GM23338 (cell line): ENCODE measurements around the gene VPS8. TPM values are rescaled to one million over a fixed set of nuclear protein-coding genes. Genes with fewer than 3 reads are reported as not detected.

Experiments
- ATAC-seq: fragments of 200-7000 bp; cut with Tn5 transposase; 3 replicates; pipeline ENCODE4 v1.9.1; 2020
- DNase-seq: peaks from one replicate; pipeline ENCODE4 v3.0.0-alpha.2; 2015; ENCODE audit warnings: low spot score
- H2AFZ ChIP-seq: fragments of 200-600 bp; sonication (generic); 2 replicates; pipeline ENCODE4 v1.8.0; 2016; ENCODE audit warnings: antibody characterized with exemption, mild to moderate bottlenecking, moderate library complexity
- H3F3A ChIP-seq: fragments of 200-600 bp; sonication (generic); replicated peaks from 2 replicates; pipeline ENCODE4 v1.8.0; 2017; ENCODE audit warnings: antibody characterized with exemption, mixed run types, low read depth
- H3K27ac ChIP-seq: fragments of 200-600 bp; sonication (generic); 2 replicates; pipeline ENCODE4 v1.6.1; 2016; ENCODE audit warnings: low read depth
- H3K27me3 ChIP-seq: fragments of 200-600 bp; sonication (generic); 2 replicates; pipeline ENCODE4 v1.8.0; 2016; ENCODE audit warnings: mild to moderate bottlenecking, mixed run types, moderate library complexity; ENCODE audit not compliant: insufficient read depth
- H3K36me3 ChIP-seq: fragments of 200-600 bp; sonication (generic); 2 replicates; pipeline ENCODE4 v1.8.0; 2016; ENCODE audit warnings: mild to moderate bottlenecking; ENCODE audit not compliant: insufficient read depth
- H3K4me1 ChIP-seq: fragments of 200-600 bp; sonication (generic); 2 replicates; pipeline ENCODE4 v1.8.0; 2016; ENCODE audit warnings: mild to moderate bottlenecking, moderate library complexity; ENCODE audit not compliant: insufficient read depth
- H3K4me2 ChIP-seq: fragments of 200-600 bp; sonication (generic); 2 replicates; pipeline ENCODE4 v1.7.1; 2017; ENCODE audit warnings: mixed run types
- H3K4me3 ChIP-seq: fragments of 200-600 bp; sonication (generic); 2 replicates; pipeline ENCODE4 v1.6.1; 2016; ENCODE audit warnings: mixed run types
- H3K79me2 ChIP-seq: fragments of 200-600 bp; sonication (generic); replicated peaks from 2 replicates; pipeline ENCODE4 v1.8.0; 2017; ENCODE audit warnings: mild to moderate bottlenecking; ENCODE audit not compliant: insufficient read depth
- H3K9me2 ChIP-seq: fragments of 200-600 bp; sonication (generic); 2 replicates; pipeline ENCODE4 v1.8.0; 2017; ENCODE audit not compliant: insufficient read depth
- H4K20me1 ChIP-seq: fragments of 200-600 bp; sonication (generic); replicated peaks from 2 replicates; pipeline ENCODE4 v1.8.0; 2017; ENCODE audit warnings: mild to moderate bottlenecking; ENCODE audit not compliant: insufficient read depth
- H3K27ac Mint-ChIP-seq: 2 replicates; pipeline ENCODE4 v1.8.0; 2020; ENCODE audit warnings: inconsistent platforms, mild to moderate bottlenecking, moderate library complexity, mixed read lengths
- H3K27me3 Mint-ChIP-seq: 3 replicates; pipeline ENCODE4 v1.8.0; 2022; ENCODE audit warnings: low read depth, mild to moderate bottlenecking, moderate library complexity, mixed read lengths, inconsistent platforms; ENCODE audit not compliant: insufficient read depth, poor library complexity
- H3K36me3 Mint-ChIP-seq: 3 replicates; pipeline ENCODE4 v1.8.0; 2021; ENCODE audit warnings: low read depth, mild to moderate bottlenecking, inconsistent platforms, moderate library complexity, mixed read lengths
- H3K4me1 Mint-ChIP-seq: 3 replicates; pipeline ENCODE4 v1.8.0; 2020; ENCODE audit warnings: mild to moderate bottlenecking, inconsistent platforms, mixed read lengths
- H3K4me3 Mint-ChIP-seq: 3 replicates; pipeline ENCODE4 v1.8.0; 2021; ENCODE audit warnings: moderate library complexity, mild to moderate bottlenecking, inconsistent platforms, mixed read lengths
- H3K9me3 Mint-ChIP-seq: 3 replicates; pipeline ENCODE4 v1.8.0; 2020; ENCODE audit warnings: moderate library complexity, mild to moderate bottlenecking, inconsistent platforms, mixed read lengths
- EZH2phosphoT487 ChIP-seq: fragments of 200-600 bp; sonication (generic); IDR thresholded peaks from one replicate; pipeline ENCODE4 v1.8.1; 2018; ENCODE audit warnings: antibody characterized with exemption; ENCODE audit not compliant: unreplicated experiment
- polyA plus RNA-seq: library from polyadenylated mRNA; unstranded; fragments of >200 nt; fragmentation: Nextera tagmentation; extraction: Ambion mirVana; gene quantifications from 2 replicates; pipeline ENCODE4 v1.2.1, GENCODE V29; 2016
- total RNA-seq: library from RNA; depleted of rRNA; stranded (reverse); fragments of >200 nt; shearing (Covaris generic); gene quantifications from 2 replicates; pipeline ENCODE4 v1.2.3, GENCODE V29; 2014
- TF ChIP-seq, protein P1 (sequence below): fragments of 250-450 bp; sonication (Bioruptor Pico); IDR thresholded peaks from 2 replicates; pipeline ENCODE4 v1.5.0; 2020; ENCODE audit warnings: mild to moderate bottlenecking, moderate library complexity
- TF ChIP-seq, protein P2 (sequence below): IDR thresholded peaks from one replicate; pipeline ENCODE4 v1.6.1; 2018; ENCODE audit warnings: antibody characterized with exemption; ENCODE audit not compliant: unreplicated experiment
- TF ChIP-seq, protein P3 (sequence below): IDR thresholded peaks from 2 replicates; pipeline ENCODE4 v1.6.1; 2016; ENCODE audit warnings: antibody characterized with exemption

The VPS8 gene
- total and polyA plus RNA-seq, 2 experiments from 2014 or later: 17.3 to 45.5 TPM

DNA sequence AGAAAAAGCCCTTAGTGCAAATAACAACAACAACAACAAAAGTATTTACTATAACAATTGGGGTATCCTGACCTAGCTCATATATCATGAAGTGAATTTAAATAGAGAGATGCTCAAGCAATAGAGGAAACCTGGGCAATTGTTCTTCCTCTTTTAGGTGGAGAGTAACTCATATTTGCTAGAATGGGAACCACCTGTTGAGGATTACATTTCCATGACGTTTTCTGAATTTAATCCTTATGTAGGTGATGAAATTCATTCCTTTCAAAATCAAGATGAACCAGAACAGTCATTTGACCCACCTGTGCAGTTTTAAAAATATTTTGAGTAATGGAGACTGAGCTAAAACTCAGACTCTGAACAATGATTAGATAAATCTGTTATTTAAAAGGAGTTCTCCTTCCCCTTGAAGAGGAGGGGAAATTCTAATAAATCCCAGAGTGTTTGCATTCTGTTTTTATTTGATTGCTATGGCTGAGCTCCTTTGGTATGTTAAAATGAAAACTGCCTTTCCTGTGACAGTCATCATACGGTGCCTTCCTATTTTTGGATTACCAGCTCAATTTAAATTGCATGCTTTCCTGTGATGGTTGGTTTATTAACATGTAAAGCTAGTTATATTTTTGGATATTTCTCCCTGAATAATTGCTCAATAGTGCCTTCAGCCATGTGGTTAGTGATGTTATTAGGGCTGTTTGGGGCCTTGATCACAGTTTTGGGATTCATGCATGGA, 24.3 kb downstream of the VPS8 start (continued):
- TF ChIP-seq, protein P1, sequence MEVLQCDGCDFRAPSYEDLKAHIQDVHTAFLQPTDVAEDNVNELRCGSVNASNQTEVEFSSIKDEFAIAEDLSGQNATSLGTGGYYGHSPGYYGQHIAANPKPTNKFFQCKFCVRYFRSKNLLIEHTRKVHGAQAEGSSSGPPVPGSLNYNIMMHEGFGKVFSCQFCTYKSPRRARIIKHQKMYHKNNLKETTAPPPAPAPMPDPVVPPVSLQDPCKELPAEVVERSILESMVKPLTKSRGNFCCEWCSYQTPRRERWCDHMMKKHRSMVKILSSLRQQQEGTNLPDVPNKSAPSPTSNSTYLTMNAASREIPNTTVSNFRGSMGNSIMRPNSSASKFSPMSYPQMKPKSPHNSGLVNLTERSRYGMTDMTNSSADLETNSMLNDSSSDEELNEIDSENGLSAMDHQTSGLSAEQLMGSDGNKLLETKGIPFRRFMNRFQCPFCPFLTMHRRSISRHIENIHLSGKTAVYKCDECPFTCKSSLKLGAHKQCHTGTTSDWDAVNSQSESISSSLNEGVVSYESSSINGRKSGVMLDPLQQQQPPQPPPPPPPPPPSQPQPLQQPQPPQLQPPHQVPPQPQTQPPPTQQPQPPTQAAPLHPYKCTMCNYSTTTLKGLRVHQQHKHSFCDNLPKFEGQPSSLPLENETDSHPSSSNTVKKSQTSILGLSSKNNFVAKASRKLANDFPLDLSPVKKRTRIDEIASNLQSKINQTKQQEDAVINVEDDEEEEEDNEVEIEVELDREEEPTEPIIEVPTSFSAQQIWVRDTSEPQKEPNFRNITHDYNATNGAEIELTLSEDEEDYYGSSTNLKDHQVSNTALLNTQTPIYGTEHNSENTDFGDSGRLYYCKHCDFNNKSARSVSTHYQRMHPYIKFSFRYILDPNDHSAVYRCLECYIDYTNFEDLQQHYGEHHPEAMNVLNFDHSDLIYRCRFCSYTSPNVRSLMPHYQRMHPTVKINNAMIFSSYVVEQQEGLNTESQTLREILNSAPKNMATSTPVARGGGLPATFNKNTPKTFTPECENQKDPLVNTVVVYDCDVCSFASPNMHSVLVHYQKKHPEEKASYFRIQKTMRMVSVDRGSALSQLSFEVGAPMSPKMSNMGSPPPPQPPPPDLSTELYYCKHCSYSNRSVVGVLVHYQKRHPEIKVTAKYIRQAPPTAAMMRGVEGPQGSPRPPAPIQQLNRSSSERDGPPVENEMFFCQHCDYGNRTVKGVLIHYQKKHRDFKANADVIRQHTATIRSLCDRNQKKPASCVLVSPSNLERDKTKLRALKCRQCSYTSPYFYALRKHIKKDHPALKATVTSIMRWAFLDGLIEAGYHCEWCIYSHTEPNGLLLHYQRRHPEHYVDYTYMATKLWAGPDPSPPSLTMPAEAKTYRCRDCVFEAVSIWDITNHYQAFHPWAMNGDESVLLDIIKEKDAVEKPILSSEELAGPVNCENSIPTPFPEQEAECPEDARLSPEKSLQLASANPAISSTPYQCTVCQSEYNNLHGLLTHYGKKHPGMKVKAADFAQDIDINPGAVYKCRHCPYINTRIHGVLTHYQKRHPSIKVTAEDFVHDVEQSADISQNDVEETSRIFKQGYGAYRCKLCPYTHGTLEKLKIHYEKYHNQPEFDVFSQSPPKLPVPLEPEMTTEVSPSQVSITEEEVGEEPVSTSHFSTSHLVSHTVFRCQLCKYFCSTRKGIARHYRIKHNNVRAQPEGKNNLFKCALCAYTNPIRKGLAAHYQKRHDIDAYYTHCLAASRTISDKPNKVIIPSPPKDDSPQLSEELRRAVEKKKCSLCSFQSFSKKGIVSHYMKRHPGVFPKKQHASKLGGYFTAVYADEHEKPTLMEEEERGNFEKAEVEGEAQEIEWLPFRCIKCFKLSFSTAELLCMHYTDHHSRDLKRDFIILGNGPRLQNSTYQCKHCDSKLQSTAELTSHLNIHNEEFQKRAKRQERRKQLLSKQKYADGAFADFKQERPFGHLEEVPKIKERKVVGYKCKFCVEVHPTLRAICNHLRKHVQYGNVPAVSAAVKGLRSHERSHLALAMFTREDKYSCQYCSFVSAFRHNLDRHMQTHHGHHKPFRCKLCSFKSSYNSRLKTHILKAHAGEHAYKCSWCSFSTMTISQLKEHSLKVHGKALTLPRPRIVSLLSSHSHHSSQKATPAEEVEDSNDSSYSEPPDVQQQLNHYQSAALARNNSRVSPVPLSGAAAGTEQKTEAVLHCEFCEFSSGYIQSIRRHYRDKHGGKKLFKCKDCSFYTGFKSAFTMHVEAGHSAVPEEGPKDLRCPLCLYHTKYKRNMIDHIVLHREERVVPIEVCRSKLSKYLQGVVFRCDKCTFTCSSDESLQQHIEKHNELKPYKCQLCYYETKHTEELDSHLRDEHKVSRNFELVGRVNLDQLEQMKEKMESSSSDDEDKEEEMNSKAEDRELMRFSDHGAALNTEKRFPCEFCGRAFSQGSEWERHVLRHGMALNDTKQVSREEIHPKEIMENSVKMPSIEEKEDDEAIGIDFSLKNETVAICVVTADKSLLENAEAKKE (CRISPR knock-in tag): no peak
- no peak for TF ChIP-seq EZH2phosphoT487

DNA sequence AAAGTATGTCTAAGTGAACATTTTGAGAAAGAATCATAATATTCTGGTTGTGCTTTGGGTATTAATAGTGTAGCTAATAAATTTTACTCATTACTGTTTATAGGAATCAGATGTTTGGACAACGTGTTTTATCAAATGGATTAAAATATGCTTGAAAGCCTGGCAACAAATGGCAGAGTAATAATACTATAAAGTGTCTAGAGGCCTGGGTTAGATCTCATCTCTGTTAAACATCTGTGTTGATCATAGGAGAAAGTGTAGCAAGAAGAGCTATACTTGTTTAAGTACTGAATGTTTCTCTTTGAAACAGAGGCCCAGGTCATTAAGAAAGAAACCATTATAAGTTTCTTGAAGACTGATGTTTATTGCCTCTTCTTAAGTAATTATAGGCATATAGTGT, 30.5 kb downstream of the VPS8 start:
- H3K4me3 Mint-ChIP-seq: no peak overlapping the region
- no peak overlapping the region for H2AFZ ChIP-seq
- no peaks in the 10 kb centered on the region; the same call in 2 of the 3 replicates for H3K4me1 Mint-ChIP-seq
- no peak overlapping the region for H3K4me2 ChIP-seq
- H3K27ac ChIP-seq: no peak overlapping the region
- H3K4me1 ChIP-seq: no peaks in the 10 kb centered on the region
- DNase-seq: no peak
- H3K36me3 Mint-ChIP-seq: no peaks in the 10 kb centered on the region
- ATAC-seq: no peak
- H4K20me1 ChIP-seq: no peaks in the 10 kb centered on the region
- no peaks in the 10 kb centered on the region for H3K9me2 ChIP-seq
- peak overlapping the region; percentile 27; the same call in 1 of the 2 replicates for H3K27ac Mint-ChIP-seq
- H3K27me3 ChIP-seq: no peaks in the 10 kb centered on the region
- no peaks in the 10 kb centered on the region for H3K27me3 Mint-ChIP-seq
- no peaks in the 10 kb centered on the region for H3K79me2 ChIP-seq
- no peaks in the 10 kb centered on the region for H3K9me3 Mint-ChIP-seq
- H3K4me3 ChIP-seq: no peak overlapping the region
- H3K36me3 ChIP-seq: no peaks in the 10 kb centered on the region
- H3F3A ChIP-seq: no peaks in the 10 kb centered on the region
- no peak for TF ChIP-seq EZH2phosphoT487
- TF ChIP-seq, protein P2, sequence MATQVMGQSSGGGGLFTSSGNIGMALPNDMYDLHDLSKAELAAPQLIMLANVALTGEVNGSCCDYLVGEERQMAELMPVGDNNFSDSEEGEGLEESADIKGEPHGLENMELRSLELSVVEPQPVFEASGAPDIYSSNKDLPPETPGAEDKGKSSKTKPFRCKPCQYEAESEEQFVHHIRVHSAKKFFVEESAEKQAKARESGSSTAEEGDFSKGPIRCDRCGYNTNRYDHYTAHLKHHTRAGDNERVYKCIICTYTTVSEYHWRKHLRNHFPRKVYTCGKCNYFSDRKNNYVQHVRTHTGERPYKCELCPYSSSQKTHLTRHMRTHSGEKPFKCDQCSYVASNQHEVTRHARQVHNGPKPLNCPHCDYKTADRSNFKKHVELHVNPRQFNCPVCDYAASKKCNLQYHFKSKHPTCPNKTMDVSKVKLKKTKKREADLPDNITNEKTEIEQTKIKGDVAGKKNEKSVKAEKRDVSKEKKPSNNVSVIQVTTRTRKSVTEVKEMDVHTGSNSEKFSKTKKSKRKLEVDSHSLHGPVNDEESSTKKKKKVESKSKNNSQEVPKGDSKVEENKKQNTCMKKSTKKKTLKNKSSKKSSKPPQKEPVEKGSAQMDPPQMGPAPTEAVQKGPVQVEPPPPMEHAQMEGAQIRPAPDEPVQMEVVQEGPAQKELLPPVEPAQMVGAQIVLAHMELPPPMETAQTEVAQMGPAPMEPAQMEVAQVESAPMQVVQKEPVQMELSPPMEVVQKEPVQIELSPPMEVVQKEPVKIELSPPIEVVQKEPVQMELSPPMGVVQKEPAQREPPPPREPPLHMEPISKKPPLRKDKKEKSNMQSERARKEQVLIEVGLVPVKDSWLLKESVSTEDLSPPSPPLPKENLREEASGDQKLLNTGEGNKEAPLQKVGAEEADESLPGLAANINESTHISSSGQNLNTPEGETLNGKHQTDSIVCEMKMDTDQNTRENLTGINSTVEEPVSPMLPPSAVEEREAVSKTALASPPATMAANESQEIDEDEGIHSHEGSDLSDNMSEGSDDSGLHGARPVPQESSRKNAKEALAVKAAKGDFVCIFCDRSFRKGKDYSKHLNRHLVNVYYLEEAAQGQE: no peak
- TF ChIP-seq, protein P3, sequence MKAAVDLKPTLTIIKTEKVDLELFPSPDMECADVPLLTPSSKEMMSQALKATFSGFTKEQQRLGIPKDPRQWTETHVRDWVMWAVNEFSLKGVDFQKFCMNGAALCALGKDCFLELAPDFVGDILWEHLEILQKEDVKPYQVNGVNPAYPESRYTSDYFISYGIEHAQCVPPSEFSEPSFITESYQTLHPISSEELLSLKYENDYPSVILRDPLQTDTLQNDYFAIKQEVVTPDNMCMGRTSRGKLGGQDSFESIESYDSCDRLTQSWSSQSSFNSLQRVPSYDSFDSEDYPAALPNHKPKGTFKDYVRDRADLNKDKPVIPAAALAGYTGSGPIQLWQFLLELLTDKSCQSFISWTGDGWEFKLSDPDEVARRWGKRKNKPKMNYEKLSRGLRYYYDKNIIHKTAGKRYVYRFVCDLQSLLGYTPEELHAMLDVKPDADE: no peak
